GM21447 (cell line): ENCODE measurements around the gene RBM47.
"Not testable (repeated sequence)": the region's sequence is repeated elsewhere in the genome, so short reads cannot be mapped to it uniquely, and the experiment has no call there.

Source experiments
- ATAC-seq: cut with Tn5 transposase; IDR thresholded peaks from one replicate; pipeline ENCODE4 v1.9.1; 2021; ENCODE audit not compliant: unreplicated experiment

RBM47 gene

DNA sequence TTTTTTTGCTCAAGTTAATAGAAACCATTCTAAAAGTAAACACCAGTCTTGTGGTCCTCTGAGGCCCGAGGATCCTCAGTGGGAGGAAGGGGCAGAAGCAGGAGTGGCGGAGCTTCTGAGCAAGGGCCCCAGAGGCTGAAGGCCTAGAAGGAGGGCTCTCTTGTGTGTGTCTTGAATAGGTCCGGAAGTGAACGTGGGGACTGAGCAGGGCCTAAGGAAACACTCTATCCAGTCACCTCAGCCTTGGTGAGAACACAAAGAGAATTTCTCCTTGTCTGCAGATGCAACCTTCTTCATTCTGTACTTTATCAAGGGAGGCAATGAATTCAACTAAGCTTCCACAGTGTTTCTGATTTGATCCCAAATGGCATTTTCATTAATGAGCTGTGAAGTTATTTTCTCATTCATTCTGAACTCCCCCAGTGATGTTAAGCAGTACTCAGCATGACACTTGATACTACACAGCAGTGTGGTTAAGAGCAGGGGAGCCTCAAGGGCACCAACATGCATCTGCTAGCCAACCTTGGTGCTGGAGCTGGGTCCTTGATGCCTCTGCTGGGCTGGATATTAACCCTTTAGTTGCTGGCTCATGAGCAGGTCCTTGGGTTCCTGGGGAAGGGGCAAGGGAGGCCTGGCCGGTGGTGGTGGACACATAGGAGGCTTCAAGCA, 64.7 kb downstream of the RBM47 start:
- ATAC-seq, result no peak

DNA sequence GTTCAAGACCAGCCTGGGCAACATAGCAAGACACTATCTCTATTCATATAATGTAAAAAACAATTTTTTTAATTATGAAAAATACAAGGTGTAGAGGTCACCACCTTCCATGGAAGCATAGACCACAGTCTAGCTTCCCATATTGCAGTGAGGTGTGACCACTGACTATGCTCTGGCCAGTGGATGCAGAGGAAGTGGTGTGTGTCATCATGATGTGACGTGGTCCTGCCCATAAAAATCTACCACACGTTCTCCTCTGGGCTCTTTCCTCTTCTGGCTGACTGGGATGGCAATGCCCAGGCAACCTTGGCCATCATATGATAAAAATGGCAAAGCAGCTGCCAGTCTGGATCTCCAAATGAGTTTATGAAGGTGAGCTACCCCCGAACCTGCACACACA, 65.7 kb downstream of the RBM47 start:
- no peak for ATAC-seq

DNA sequence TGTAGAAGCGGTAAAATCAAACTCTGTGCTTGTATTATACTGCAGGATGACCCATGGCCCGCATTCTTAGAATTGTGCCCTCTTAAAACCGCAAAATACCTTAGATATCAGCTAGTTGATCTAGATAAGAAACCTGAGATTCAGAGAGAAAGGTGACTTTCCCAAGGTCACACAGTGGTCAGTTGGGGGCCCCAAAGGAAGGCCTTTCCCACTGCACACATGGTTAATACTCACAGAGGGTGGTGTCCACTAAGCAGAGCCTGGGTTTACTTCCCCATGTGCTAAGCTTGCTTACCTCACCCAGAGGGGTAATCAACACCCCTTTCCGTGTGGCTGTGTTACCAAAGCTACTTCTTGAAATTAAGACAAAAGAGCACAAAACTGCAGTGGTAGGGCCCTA, 66.3 kb downstream of the RBM47 start:
- ATAC-seq, result no peak

DNA sequence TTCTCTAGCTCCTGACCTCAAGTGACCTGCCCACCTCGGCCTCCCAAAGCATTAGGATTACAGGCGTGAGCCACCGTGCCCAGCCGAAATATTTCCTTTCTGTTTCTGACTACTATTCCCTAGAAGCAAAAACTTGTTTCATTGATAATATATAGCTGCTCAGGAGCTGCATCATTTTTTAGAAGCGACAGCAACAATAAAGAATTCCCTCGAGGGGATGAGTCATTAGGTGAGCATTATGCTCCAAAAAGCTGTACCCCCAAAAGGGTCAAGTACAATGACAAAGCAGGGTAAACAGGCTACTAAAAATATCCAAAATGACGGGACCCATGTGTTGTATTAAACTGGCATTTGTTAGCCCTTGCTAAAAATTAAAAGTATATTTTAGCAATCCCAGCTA, 67.0 kb downstream of the RBM47 start:
- no peak for ATAC-seq

DNA sequence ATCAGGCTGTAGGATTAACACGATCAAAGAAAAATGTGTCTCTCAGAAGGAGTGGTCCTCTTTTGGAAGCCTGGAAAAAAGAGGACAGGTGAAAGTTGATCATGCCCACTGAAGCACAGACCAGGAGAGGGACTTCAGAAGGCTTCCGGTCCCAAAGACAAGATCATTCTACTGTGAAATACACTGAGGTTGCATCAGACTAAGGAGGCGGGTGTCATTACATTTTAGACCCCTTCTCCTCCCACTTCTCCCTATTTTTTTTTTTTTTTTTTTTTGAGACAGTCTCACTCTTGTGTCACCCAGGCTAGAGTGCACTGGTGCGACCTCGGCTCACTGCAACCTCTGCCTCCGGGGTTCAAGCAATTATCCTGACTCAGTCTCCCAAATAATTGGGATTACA, 67.5 kb downstream of the RBM47 start:
- ATAC-seq, result no peak

DNA sequence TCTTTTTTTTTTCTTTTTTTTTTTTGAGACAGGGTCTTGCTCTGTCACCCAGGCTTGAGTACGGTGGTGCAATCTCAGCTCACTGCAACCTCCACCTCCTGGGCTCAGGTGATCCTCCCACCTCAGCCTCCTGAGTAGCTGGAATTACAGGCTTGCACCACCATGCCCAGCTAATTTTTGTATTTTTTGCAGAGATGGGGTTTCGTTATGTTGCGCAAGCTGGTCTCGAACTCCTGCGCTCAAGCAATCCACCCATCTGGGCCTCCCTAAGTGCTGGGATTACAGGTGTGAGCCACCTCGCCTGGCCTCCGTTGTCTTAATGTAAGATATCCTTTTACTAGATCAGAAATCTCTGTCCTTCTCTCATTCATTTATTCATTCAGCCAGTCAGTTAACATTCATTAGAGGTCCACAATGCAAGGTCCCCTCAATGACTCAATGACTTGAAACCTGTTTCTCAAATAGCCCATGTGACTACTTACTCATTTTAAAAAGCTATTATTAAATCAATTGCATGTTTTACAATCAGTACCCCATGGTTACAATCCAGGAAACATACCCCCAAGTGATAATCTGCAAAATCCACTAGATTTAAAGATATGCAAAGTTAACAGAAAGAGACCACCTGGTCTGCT, 68.0 kb downstream of the RBM47 start:
- ATAC-seq, result not testable (repeated sequence)

DNA sequence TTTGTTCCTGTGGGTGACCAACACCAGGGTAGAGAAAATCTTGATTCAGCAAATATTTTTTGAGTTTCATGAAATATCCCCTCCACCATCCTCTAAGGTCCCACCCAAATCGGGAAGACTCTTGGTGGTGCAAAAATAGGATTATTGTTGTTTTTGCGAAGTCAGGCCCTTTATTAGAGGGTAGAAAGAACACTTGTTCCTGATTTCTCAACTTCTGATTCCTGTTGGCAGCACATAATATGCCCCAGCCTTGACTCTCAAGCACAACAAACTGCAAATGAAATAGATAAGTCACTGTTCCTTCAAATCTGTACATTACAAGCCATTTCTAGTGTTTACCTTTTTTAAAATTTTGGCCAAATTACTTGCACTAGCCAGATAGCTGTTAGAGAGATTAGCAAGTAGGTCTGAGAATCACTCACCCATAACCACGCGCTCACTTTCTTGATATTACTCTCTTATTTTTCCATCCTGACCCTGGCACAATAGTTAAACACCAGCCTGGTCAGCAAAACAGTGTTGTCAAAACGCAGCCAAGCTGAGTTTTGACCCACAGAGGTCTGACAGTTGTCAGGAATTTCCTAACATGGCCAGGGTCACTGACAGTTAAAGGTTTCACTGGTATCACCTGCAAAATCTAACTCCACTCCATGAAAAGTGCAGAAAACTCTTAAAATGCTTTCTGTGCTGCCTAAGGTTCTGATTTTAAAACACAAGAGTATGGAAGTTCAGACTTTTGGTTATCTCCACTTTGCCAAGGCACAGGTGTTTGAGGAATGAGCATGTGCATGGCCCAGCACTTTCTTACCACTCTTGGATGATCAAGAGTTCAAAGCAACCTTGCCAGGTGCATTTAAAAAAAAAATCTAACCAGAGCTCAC, 69.8 kb downstream of the RBM47 start:
- ATAC-seq, result peak; percentile 69

DNA sequence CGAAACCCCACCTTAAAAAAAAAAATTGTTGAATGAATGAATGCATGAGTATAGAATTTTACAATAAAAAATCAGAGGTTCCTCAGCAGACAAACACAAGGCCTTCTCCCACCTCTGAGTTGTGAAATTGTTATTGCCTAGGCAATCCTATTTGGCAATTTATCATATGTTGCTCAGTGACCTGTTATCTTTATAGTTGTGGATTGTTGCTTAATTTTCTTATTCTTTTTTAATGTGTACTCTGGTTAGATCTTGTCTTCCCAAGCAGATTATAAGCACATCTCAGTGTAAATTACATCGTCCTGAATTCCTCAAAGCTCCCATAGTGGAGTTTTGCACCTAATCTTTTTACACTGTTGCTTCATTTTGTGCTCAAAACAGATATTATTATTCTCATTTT, 71.9 kb downstream of the RBM47 start:
- ATAC-seq, result no peak

DNA sequence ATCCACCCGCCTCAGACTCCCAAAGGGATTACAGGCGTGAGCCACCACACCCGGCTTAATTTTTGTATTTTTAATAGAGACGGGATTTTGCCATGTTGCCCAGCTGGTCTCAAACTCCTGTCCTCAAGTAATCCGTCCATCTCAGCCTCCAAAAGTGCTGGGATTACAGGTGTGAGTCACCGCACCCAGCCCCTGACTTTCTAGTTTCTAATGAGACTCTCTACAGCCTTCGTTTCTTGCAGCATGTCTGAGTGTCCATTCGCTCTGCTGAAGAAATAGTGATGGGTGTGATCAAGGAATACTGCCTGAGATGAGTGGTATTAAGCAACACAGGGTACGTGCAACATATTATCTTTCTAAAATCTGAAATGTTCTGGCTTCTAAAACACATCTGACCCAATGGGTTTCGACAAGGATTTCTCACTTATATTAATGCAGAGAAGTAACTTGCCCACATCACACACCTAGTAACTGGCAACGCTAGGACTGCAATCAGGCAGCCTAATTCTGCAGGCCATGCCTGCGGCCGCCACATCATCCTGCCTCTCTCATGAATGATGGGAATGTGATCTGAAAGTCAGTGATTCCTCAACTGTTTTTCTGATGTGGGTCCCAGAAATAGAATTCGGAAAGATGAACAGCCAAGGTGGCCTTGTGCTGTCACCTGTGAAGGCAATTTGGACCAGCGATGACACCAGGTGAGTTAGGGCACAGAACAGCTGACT, 74.3 kb downstream of the RBM47 start:
- ATAC-seq, result no peak

DNA sequence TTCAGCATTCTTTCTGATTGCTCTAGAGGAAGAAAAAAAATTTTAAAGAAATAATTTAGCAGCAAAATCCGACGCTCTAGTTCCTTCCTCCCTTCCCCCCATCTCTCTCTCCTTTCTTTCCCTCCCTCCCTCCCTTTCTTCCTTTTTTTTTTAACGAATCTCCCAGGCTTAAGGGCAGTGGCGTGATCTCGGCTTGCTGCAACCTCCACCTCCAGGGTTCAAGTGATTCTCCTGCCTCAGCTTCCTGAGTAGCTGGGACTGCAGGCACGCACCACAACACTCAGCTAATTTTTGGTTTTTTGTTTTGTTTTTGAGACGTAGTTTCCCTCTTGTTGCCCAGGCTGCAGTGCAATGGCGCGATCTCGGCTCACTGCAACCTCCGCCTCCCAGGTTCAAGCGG, 75.0 kb downstream of the RBM47 start:
- not testable (repeated sequence) for ATAC-seq

DNA sequence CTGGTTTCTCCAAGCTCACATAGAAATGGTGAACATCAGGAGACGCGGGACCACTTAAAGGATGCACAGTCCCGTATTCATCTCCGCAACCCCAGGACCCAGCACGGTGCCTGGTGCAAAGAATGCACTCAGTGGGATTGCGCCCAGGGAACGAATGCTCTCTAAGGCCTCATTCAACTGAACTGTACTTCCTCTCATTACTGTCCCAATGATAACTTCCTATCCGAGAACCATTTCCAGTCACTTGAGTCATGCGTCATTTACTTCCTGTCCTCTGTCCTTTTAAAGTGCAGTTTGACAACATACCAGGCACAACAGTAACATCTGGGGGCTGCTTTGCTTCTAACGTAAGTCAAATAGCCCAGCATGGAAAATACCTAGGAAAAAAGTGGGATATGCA, 75.7 kb downstream of the RBM47 start:
- ATAC-seq, result no peak

DNA sequence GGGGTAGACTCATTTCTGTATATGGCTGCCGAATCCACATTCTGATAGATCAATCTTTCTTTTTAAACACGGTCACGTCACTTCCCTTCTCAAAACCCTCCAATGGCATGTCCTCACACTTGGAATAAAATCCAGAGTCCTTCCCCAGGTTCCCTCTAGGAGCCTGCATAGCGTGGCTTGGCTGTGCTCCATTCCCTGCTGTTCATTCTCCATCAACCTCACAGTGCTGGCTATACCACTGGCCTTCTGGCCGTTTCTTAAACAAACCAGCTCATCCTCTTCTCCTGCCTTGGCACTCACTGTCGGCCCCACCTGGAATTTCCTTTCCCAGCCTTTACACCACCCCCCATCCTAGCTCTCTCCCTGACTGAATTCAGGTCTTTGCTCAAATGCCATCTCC, 77.1 kb downstream of the RBM47 start:
- no peak for ATAC-seq

DNA sequence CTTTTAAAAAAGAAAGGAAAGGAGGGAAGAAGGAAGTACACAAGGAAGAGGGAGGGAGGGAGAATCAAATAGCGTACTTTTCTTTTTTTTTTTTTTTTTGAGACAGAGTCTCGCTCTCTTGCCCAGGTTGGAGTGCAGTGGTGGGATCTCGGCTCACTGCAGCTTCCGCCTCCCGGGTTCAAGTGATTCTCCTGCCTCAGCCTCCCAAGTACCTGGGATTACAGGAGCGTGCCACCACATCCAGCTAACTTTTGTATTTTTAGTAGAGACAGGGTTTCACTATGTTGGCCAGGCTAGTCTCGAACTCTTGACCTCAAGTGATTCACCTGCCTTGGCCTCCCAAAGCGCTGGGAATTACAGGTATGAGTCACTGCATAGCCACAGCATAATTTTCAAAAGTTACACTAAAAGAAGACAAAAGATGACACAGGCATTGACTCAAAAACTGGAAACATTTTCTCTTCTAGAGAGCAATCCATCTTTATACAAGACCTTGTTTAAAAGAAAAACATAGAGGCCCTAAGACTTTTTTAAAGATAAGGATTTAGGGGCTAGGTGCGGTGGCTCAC, 78.0 kb downstream of the RBM47 start:
- ATAC-seq, result not testable (repeated sequence)

DNA sequence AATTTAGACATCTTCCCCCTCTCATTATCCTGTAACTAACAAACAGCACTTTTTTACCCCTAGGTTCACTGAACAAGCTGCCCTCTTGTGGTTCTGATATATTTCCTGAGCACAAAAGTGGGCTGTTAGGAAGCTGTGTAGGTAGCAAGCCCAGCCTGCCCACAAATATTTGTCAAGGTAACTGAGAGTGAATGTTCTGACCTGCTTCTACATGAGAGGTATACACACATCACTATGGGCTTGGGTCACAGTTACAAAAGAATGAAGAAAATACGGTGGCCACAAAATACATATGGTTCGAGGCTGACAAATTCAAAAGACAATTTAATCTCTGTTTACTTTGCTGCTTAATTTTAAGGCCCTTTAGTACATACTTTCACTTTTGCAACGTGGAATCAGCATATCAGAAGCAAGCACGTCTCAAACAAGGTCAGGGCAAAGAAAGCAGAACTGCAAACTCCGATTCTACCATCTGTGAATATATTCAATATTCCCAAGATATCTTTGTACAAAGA, 78.7 kb downstream of the RBM47 start:
- peak; percentile 64 for ATAC-seq

DNA sequence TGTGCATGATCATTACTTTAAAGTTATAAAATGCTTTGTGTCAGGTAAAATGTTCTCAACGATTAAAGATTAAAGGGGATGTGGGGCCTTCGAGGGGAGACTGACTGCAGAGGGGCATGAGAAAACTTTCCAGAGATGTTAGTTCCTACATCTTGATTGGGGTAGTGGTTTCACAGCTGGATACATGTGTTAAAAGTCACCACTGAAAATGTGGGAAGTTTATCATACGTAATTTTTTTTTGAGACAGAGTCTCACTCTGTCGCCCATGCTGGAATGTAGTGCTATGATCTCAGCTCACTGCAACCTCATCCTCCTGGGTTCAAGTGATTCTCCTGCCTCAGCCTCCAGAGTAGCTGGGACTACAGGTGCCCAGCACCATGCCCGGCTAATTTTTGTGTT, 79.5 kb downstream of the RBM47 start:
- ATAC-seq, result no peak

DNA sequence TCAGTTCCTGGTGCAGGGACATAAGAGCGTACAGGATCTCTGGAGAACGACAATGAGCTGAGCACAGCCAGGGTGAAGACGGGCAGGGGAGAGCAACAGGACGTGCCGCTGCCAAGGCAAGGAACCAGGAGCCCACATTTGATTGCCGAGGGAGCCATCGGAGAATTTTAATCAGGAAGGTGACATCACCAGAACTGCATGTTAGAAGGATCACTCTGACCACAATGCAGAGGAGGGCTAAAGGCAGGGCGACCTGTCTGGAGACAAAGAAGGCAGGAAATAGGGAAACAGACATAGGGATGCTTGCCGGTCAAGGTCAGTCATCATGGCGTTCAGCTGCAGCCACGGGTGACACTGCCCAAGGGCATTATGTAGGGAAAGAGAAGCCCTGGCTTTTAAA, 81.4 kb downstream of the RBM47 start:
- no peak for ATAC-seq

DNA sequence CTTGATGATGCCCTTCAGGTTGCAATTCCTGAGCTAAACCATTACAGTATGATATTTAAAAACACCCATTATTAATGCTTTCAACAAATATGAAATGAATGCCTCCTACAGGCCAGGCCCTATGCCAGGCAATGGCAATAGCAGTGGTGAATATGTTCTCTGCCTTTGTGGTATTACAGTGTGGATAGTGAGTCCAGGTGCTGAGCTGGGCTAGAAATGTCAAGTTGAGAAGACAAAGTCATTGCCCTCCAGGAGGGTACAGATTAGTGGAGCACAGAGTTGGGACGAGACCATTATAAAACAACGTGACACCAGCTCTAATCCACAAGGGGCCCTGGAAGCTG, 81.9 kb downstream of the RBM47 start:
- ATAC-seq, result no peak

DNA sequence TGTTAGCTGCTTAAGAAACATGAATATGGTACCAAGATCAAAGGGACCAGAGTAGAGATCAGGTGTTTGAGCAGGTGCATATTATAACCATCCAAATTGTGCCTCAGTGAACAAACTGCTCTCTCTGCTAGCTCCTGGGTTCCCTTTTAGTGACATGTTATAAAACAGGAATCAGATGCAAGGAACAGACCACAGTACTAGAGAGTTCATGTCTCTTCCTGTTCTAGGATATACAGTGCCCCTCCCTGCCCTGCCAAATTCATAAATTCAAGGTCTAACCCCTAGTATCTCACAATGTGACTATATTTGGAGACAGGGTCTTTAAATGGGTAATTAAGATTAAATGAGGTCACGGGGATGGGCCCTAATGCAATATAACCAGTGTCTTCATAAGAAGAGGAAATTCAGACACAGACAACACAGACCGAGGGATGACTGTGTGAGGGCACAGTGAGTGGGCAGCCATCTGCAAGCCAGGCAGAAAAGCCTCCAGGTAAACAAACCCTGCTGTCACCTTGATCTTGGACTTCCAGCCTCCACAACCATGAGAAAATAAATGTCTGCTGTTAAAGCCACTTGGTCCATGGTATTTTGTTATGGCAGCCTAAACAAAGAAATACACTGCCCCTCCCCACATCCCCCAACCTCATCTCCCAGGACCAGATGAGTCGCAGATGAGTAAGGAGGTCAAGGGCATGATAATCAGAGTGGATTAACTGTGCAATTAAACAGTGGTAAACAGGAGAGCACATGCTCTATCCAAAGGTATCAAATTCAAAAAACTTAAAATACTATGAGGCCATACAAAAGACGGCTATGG, 82.5 kb downstream of the RBM47 start:
- ATAC-seq, result no peak

DNA sequence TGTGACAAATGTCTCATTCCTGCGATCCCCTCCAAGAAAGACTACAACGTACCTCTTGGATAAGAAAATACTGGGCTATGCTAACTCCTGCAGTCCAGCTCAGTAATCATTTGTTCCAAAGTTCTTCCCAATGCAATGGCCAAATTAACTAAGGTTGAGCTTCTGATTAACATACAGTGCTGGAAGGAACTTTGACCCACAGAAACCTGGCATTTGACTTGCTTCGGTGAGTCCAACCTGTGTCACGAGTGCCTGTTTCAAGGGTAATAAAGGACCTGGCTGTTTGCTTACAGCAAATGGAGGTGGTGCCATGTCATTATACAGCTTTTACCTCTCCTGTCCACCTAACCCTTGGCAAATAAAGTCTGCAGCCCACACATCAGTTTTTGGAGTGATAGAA, 83.2 kb downstream of the RBM47 start:
- no peak for ATAC-seq

DNA sequence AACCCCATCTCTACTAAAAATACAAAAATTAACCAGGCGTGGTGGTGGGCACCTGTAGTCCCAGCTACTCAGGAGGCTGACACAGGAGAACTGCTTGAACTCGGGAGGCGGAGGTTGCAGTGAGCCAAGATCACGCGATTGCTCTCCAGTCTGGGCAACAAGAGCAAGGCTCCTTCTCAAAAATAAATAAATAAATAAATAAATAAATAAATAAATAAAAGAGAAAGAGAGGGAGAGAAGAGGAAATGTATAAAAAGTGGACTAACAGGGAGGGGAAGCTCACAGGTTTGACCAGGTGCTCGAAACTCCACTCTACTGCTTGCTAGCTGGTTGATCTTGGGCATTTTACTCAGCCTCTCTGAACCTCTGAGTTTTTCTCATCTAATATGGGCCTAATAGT, 84.2 kb downstream of the RBM47 start:
- ATAC-seq, result not testable (repeated sequence)
